ENCODE data around the gene LRFN4.

The LRFN4 gene

GRCh38 chr11:66858939-66859685 is 2.2 kb downstream of the LRFN4 start:
- DNase-seq (ENCODE audit: insufficient read length, low spot score) (no peak), FAIRE-seq (no peak)
- no peak for TF ChIP-seq POLR2A (IDR thresholded peaks at IDR 0.05; ENCODE audit: low read depth, low read length)

DNA sequence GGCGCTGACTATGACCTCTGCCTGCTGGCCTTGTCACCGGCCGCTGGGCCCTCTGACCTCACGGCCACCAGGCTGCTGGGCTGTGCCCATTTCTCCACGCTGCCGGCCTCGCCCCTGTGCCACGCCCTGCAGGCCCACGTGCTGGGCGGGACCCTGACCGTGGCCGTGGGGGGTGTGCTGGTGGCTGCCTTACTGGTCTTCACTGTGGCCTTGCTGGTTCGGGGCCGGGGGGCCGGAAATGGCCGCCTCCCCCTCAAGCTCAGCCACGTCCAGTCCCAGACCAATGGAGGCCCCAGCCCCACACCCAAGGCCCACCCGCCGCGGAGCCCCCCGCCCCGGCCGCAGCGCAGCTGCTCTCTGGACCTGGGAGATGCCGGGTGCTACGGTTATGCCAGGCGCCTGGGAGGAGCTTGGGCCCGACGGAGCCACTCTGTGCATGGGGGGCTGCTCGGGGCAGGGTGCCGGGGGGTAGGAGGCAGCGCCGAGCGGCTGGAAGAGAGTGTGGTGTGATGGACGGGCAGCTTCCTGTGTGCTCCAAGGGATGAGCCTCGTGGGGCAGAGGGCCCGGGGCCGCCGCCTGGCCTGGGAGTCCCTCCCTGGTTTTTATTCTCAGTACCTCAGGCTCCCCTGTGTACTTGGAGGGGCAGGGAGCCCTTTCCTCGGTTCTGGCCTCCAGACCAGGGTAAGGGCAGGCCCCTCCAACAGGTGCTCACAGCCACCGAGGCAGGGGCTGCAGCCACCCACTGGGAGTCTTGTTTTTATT is 3.0 kb downstream of the LRFN4 start:
- FAIRE-seq = no peak
- TF ChIP-seq POLR2A (IDR thresholded peaks at IDR 0.05; ENCODE audit: low read depth, low read length) = no peak
- no peak for DNase-seq (ENCODE audit: insufficient read length, low spot score)

DNA sequence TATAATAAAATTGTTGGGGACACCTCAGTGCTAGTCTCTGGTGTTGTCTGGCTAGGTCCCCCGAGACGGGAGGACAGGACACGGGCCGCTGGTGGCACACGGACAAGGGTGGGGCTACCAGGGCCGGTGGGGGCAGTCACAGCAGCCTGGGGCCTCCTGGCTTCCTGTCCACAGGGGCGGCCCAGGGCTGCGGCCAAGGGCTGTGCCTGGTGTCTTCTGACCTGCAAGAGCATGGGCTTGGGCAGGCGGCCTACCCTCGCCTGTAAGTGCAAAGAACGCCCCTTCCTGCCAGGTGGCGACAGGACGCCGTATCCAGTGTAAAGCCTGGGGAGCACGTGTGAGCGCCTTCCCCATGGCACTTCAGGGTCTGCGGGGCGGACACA is 3.6 kb downstream of the LRFN4 start:
- DNase-seq (ENCODE audit: insufficient read length, low spot score) (no peak), FAIRE-seq (no peak)
- no peak for TF ChIP-seq POLR2A (IDR thresholded peaks at IDR 0.05; ENCODE audit: low read depth, low read length)

GRCh38 chr11:66861038-66861773 is 4.3 kb downstream of the LRFN4 start:
- TF ChIP-seq POLR2A (IDR thresholded peaks at IDR 0.05; ENCODE audit: low read depth, low read length) = no peak
- DNase-seq (ENCODE audit: insufficient read length, low spot score) (no peak), FAIRE-seq (no peak)

DNA sequence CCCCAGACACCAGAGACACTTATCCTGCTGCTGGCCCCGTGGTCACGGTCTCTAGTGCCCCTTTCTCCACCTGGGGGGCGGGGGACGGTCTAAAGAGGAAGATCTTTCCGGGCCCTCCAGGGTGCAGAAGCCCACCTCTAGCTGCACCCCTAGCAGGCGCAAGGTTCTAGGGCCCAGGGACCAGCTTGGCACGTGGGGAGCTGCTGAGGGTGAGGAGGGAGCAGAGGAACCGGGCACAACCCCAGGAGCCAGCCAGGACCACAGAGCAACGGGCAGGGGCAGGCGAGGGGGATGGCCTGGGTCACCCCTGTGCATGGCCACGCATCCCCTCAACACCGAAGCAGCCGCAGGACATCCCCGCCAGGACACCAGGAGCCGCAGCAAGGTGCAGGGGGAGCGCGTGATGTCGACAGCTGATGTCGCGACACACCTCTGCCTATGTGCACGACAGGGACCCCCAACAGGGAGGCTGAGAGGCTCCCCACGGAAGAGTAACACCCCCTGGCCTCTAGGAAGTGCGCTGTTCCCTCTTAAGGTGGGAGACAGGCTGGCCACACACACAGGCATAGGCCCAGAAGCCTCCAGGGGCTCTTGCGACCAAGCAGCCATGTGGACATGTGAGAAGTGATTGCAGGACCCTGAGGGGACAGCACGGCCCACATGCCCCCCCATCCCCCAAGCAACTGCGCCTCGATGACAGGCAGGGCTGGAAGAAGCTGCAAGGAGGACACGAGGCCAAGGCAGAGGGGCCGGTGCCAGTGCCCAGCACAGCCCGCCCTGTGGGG is 5.1 kb downstream of the LRFN4 start:
- FAIRE-seq (no peak), DNase-seq (ENCODE audit: insufficient read length, low spot score) (no peak)
- no peak for TF ChIP-seq POLR2A (IDR thresholded peaks at IDR 0.05; ENCODE audit: low read depth, low read length)

DNA sequence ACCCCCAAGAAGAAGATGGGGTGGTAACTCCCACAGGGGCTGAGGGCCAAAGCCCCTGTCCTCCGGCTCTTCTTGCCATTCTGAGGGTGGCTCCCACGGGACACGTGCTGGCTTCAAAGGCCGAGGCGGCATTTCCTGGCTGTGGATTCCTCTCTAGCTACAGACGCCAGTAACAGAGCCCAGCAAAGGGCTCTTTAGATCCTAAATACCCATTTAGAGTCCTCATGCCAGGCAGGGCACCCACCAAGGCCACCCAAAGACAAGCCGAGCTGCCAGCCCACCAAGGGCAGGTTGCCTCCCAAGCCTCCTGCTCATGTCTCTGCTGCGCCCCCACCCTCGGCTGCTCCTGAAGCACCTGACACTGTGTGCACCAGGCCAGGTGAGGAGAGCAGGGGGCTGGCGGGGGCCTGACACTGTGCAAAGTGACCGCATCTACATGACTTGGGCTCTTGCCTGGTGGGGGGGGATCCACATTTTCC is 5.7 kb downstream of the LRFN4 start:
- no peak for TF ChIP-seq POLR2A (IDR thresholded peaks at IDR 0.05; ENCODE audit: low read depth, low read length)
- DNase-seq (ENCODE audit: insufficient read length, low spot score) (no peak), FAIRE-seq (no peak)

GRCh38 chr11:66863428-66864125 is 6.7 kb downstream of the LRFN4 start:
- FAIRE-seq (no peak), DNase-seq (ENCODE audit: insufficient read length, low spot score) (no peak)
- no peak for TF ChIP-seq POLR2A (IDR thresholded peaks at IDR 0.05; ENCODE audit: low read depth, low read length)

GRCh38 chr11:66864172-66864901 is 7.5 kb downstream of the LRFN4 start:
- no peak for TF ChIP-seq POLR2A (IDR thresholded peaks at IDR 0.05; ENCODE audit: low read depth, low read length)
- FAIRE-seq (no peak), DNase-seq (ENCODE audit: insufficient read length, low spot score) (no peak)

GRCh38 chr11:66864924-66865697 is 8.2 kb downstream of the LRFN4 start:
- FAIRE-seq (no peak), DNase-seq (ENCODE audit: insufficient read length, low spot score) (no peak)
- no peak for TF ChIP-seq POLR2A (IDR thresholded peaks at IDR 0.05; ENCODE audit: low read depth, low read length)

DNA sequence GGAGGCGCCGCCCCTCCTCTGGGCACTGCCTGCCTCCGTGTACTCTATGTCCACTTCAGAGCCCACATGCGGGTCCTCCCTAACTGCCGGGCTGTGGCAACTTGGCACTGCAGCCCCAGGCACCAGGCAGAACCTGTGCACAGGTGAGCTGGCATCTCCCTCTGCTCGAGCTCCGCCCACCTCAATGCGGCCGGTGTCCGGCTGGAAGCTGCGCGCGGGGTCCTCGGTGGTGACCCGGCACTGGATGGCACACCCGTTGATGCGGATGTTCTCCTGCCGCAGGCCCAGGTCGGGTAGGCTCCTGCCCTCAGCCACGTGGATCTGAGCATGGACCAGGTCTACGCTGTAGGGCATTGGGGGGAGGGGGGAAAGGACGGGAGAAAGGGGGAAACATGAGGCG is 9.1 kb downstream of the LRFN4 start:
- FAIRE-seq = no peak
- no peak for TF ChIP-seq POLR2A (IDR thresholded peaks at IDR 0.05; ENCODE audit: low read depth, low read length)
- no peak for DNase-seq (ENCODE audit: insufficient read length, low spot score)

DNA sequence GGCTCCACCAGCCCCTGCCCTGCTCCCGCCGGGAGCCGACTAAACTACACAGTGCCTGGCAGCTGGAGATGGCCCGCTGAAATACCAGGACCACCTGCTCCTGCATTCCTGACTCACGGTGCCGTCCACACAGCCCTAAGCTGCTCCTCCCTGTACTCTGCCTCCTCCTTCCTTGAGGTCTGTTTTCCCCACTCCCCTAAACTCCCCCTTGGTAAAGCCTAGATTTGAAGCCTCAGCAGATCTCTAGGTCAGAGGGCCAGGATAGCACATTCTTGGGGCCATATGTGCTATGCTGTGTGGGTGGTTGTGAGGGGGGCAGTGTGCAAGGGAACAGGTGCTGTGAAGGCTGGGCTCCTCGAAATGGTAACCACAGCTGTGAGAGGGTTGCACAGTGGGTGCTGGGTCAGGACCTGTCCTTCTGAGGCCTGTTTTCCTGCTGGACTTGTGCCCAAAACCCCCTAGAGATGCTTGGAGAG is 9.7 kb downstream of the LRFN4 start:
- TF ChIP-seq POLR2A (IDR thresholded peaks at IDR 0.05; ENCODE audit: low read depth, low read length) = no peak
- FAIRE-seq = no peak
- DNase-seq (ENCODE audit: insufficient read length, low spot score) = no peak
